Measurements from ENCODE around the gene MLXIP.

MLXIP gene

GRCh38 chr12:122126713-122127597, 48.4 kb downstream of the MLXIP start:
- H3K27ac ChIP-seq = no peak overlapping the region
- no peak overlapping the region for H3K4me2 ChIP-seq
- H4K20me1 ChIP-seq (ENCODE audit: insufficient read depth) = no peaks in the 10 kb centered on the region

GRCh38 chr12:122127839-122128238, 49.3 kb downstream of the MLXIP start:
- no peak overlapping the region for H3K27ac ChIP-seq

More at GRCh38 chr12:122126713-122127597, 48.4 kb downstream of the MLXIP start:
- no peak overlapping the region for H2AFZ ChIP-seq (ENCODE audit: low read depth)
- no peak overlapping the region for H3K9ac ChIP-seq
- H3K4me3 ChIP-seq (IDR thresholded peaks at IDR 0.05; ENCODE audit: insufficient read depth, low read depth, low read length) = no peak overlapping the region
- no peak for TF ChIP-seq CTCF (conservative IDR thresholded peaks at IDR 0.05; ENCODE audit: low read depth, low read length)
- no peaks in the 10 kb centered on the region for H3K79me2 ChIP-seq (ENCODE audit: insufficient read depth, low read depth)
- peaks cover 6% of the 10 kb centered on the region for H3K4me1 ChIP-seq (ENCODE audit: low read depth, poor library complexity, severe bottlenecking)
- H3K27me3 ChIP-seq (ENCODE audit: insufficient read depth, low read depth) = no peaks in the 10 kb centered on the region
- H3K36me3 ChIP-seq (ENCODE audit: insufficient read depth) = no peaks in the 10 kb centered on the region

GRCh38 chr12:122128481-122128880, 49.9 kb downstream of the MLXIP start:
- no peak overlapping the region for H2AFZ ChIP-seq (ENCODE audit: low read depth)
- H3K36me3 ChIP-seq (ENCODE audit: insufficient read depth) = no peaks in the 10 kb centered on the region

More at GRCh38 chr12:122127839-122128238, 49.3 kb downstream of the MLXIP start:
- Histone ChIP-seq H4K20me1 (ENCODE audit: insufficient read depth) (no peaks in the 10 kb centered on the region), H3K4me3 (IDR thresholded peaks at IDR 0.05; ENCODE audit: insufficient read depth, low read depth, low read length) (no peak overlapping the region), H3K79me2 (ENCODE audit: insufficient read depth, low read depth) (no peaks in the 10 kb centered on the region), H3K4me2 (no peak overlapping the region), H3K4me1 (ENCODE audit: low read depth, poor library complexity, severe bottlenecking) (peaks cover 6% of the 10 kb centered on the region), H3K36me3 (ENCODE audit: insufficient read depth) (no peaks in the 10 kb centered on the region), H3K9ac (no peak overlapping the region), H2AFZ (ENCODE audit: low read depth) (no peak overlapping the region), H3K27me3 (ENCODE audit: insufficient read depth, low read depth) (no peaks in the 10 kb centered on the region)
- no peak for TF ChIP-seq CTCF (conservative IDR thresholded peaks at IDR 0.05; ENCODE audit: low read depth, low read length)

GRCh38 chr12:122129131-122129530, 50.6 kb downstream of the MLXIP start:
- Histone ChIP-seq H3K4me1 (ENCODE audit: low read depth, poor library complexity, severe bottlenecking) (no peaks in the 10 kb centered on the region), H3K4me2 (no peak overlapping the region), H3K27me3 (ENCODE audit: insufficient read depth, low read depth) (no peaks in the 10 kb centered on the region), H3K27ac (no peak overlapping the region), H3K4me3 (IDR thresholded peaks at IDR 0.05; ENCODE audit: insufficient read depth, low read depth, low read length) (no peak overlapping the region), H2AFZ (ENCODE audit: low read depth) (no peak overlapping the region), H3K79me2 (ENCODE audit: insufficient read depth, low read depth) (no peaks in the 10 kb centered on the region), H4K20me1 (ENCODE audit: insufficient read depth) (no peaks in the 10 kb centered on the region), H3K9ac (no peak overlapping the region), H3K36me3 (ENCODE audit: insufficient read depth) (no peaks in the 10 kb centered on the region)
- TF ChIP-seq CTCF (conservative IDR thresholded peaks at IDR 0.05; ENCODE audit: low read depth, low read length) = no peak

More at GRCh38 chr12:122128481-122128880, 49.9 kb downstream of the MLXIP start:
- Histone ChIP-seq H3K4me1 (ENCODE audit: low read depth, poor library complexity, severe bottlenecking) (no peaks in the 10 kb centered on the region), H3K4me3 (IDR thresholded peaks at IDR 0.05; ENCODE audit: insufficient read depth, low read depth, low read length) (no peak overlapping the region), H3K27ac (no peak overlapping the region), H3K27me3 (ENCODE audit: insufficient read depth, low read depth) (no peaks in the 10 kb centered on the region), H3K4me2 (no peak overlapping the region), H3K79me2 (ENCODE audit: insufficient read depth, low read depth) (no peaks in the 10 kb centered on the region), H3K9ac (no peak overlapping the region), H4K20me1 (ENCODE audit: insufficient read depth) (no peaks in the 10 kb centered on the region)
- no peak for TF ChIP-seq CTCF (conservative IDR thresholded peaks at IDR 0.05; ENCODE audit: low read depth, low read length)
